ENCODE results near the gene RAB40C.

RAB40C gene

GRCh38 chr16:589658-590187 lies at the start of gene RAB40C:
TSS of gene RAB40C (plus strand) at chr16:590066. CDS start at chr16:590292, 226 bp downstream.
- peak; percentile 99 for DNase-seq

DNA sequence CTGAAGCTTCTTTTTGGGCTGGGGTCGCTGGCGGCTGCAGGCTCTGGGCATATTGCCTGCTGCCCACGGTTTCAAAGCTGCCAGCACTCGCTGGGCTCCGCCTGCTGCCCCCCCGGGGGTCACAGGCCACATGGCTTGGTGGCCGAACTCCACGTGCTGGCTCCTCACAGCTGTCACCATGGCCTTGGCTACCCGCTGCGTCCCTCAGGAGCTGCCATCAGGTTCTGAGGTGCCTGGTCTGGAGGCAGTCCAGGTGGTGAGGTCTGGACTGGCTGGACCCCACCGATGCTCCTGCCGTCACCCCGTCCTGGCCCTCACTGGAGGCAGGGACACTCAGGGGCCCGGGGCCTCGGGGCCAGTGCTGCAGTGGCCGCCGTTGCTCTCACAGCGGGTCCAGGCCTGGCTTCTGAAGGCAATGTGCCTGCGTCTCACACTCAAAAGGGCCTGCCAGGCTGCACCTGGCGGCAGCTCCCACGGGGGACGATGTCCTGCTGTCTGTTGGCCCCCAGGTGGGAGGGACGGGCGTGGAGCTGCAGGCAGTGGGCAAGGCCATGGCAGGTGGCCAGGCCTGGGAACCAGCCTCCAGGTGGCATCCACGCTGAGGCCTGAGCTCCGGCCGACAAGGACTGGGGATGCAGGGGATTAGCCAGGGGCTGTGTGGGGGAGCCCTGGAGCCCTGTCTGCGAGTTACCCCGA lies 49.1 kb upstream of the RAB40C start:
- no peak for DNase-seq

DNA sequence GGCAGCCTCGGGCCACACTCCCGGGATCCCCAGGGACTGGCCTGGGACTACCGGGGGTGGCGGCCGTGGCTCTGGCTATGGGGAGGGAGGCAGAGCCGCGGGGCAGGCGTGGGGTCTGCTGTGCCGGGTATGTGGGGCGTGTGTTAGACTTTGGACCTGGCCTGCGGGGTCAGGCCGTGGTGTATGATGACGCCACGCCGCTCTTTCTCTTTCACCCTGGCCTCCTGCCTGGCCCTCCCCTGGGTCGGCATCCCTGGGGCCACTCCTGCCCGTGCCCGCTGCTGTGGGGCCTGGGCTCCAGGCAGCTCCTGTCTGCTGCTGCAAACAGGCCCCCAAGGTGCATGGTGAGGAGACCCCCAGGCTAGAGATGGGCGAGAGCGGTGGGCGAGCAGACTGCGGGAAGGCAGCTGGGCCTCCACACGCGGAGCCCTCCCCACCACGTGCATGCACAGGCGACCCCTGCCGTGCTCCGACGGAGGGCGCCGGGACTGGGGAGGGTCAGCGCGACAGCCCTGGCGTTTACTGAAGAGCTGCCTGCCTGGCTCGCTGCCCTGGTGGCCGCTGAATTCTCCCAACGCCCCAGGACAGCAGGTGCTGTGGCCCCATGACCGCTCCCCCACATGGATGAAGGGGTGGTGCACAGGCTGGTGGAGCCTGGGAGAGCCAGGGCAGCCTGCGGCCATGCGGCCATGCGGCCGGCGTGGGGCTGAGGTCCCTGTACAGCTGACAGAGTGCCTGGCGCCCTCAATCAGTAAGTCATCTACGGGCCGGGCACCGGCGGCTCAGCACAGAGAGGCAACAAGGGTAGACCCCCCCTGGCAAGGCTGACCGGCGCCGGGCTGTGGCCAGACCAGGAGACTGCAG lies 46.3 kb upstream of the RAB40C start:
- DNase-seq: no peak

DNA sequence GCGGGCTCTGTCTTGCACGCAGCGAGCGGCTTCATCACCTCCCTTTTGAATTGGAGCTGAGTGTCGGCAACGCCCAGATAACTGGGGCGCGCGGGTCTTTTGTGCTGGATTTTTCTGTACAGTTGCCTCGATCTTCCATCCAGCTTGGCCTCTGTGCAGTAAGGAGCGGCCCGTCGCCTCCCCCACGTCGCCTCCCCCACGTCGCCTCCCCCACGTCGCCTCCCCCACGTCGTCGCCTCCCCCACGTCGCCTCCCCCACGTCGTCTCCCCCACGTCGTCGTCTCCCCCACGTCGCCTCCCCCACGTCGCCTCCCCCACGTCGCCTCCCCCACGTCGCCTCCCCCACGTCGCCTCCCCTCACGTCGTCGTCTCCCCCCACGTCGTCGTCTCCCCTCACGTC lies 45.3 kb upstream of the RAB40C start:
- no peak for DNase-seq

DNA sequence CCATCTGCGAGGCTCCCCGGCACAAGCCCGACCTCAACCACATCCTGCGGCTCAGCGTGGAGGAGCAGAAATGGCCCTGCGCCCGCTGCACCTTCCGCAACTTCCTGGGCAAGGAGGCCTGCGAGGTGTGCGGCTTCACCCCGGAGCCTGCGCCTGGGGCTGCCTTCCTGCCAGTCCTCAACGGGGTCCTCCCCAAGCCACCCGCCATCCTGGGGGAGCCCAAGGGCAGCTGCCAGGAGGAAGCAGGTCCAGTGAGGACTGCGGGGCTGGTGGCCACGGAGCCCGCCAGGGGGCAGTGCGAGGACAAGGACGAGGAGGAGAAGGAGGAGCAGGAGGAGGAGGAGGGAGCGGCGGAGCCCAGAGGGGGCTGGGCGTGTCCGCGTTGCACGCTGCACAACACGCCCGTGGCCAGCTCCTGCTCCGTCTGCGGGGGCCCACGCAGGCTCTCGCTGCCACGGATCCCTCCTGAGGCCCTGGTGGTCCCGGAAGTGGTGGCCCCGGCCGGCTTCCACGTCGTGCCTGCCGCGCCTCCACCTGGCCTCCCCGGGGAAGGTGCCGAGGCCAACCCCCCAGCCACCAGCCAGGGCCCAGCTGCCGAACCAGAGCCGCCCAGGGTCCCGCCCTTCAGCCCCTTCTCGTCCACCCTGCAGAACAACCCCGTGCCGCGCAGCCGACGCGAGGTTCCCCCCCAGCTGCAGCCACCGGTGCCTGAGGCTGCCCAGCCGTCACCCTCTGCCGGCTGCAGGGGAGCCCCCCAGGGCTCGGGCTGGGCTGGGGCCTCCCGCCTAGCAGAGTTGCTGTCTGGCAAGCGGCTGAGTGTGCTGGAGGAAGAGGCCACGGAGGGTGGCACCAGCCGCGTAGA lies 42.7 kb upstream of the RAB40C start:
- DNase-seq: peak; percentile 50

GRCh38 chr16:548586-548985 lies 41.3 kb upstream of the RAB40C start:
- no peak for DNase-seq

DNA sequence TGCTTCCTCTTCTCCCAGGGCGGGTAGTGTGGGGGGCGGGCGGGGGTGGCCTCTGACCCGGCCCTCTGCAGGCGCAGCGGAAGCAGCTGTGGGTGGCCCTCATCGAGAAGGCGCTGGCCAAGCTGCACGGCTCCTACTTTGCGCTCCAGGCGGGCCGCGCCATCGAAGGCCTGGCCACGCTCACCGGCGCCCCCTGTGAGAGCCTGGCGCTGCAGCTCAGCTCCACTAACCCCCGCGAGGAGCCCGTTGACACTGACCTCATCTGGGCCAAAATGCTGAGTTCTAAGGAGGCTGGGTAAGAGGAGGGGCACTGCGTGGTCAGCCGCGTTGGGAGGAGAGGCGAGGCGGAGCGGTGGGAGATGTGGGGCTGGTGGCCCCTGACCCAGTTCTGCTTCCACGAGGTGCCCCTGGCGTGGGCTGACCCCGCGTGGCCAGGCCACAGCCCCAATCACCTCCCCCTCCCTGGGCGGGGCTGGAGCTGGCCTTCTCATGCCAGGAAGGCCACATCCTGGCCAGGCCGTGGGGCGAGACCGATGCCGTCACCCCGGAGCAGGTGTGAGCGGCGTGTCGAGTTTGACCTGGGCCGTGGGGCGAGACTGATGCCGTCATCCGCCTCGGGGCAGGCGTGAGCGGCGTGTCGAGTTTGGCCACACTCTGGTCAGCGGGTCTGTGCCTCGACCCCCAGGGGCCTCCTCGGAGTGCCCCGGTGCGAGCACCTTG lies 40.2 kb upstream of the RAB40C start:
- no peak for DNase-seq

DNA sequence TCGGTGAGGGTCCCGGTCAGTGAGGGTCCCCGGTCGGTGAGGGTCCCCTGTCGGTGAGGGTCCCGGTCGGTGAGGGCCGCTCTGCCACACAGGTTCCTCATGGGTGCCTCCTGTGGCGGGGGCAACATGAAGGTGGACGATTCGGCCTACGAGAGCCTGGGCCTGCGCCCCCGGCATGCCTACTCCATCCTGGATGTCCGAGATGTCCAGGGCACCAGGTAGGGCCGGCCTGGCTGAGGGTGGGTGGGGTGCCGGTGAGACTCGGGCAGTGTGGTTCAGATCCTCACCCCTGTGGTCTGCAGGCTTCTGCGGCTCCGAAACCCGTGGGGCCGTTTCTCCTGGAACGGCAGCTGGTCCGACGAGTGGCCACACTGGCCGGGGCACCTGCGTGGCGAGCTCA lies 38.7 kb upstream of the RAB40C start:
- no peak for DNase-seq

DNA sequence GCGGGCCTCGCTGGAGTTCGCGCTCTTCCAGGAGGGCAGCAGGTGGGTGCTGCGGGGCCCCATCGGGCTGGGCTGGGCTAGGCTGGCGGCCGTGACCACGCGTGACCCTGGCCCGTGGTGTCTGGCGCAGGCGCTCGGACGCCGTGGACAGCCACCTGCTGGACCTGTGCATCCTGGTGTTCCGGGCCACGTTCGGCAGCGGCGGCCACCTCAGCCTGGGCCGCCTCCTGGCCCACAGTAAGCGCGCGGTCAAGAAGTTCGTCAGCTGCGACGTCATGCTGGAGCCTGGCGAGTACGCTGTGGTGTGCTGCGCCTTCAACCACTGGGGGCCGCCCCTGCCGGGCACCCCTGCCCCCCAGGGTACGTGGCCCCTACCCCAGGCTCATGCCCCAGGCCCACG lies 37.7 kb upstream of the RAB40C start:
- no peak for DNase-seq

- no peak for DNase-seq
Measured at GRCh38 chr16:553601-554296, 36.1 kb upstream of the RAB40C start.

DNA sequence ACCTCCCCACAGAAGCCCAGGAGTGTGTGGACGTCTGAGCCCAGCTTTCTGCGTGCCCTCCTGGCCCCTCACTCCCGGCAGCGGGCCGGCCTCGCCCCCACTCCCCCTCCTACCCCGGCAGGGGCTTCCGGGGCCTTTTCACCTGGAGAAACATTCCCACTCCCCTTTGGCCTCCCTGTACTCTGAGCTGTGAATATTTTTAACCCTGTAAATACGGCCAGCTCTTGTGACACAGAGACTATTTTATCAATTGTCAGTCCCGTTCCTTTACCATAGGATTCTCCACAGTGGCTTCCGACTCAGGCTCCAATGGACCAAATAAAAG lies 35.6 kb upstream of the RAB40C start:
- no peak for DNase-seq

DNA sequence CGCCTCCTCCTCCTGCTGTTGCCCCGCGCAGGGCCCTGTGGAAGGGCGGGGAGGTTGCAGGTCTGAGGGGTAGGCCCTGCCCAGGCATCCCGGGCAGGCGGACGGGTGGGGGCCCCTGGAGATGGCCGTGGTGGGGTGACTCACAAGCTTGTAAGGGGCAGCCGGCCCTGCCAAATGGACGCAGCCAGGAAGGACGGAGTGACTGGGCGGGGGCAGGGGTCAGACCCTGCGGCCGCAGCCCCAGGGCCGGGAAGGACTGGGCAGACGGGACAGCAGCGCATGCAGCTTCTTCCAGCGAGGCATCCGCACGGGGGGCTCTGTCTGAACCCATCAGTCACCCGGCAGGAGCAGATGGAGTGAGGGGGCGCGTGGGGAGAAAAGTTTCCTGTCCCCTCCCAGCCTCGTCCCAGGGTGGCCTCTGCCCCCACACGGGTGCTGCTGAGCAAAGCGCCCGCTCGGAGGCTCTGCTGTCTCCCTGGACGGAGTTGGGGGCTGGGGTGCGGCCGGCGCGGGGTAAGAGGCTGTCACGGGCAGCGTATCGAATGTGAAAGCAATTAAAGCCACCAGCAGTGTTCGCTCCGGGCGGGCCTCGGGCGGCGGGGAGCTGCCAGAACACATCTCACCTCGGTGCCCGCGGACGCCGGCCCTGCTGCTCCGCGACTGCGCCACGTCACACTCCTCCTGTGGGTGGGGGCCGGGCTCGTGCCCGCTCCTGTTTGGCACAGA lies 35.1 kb upstream of the RAB40C start:
- DNase-seq: no peak

DNA sequence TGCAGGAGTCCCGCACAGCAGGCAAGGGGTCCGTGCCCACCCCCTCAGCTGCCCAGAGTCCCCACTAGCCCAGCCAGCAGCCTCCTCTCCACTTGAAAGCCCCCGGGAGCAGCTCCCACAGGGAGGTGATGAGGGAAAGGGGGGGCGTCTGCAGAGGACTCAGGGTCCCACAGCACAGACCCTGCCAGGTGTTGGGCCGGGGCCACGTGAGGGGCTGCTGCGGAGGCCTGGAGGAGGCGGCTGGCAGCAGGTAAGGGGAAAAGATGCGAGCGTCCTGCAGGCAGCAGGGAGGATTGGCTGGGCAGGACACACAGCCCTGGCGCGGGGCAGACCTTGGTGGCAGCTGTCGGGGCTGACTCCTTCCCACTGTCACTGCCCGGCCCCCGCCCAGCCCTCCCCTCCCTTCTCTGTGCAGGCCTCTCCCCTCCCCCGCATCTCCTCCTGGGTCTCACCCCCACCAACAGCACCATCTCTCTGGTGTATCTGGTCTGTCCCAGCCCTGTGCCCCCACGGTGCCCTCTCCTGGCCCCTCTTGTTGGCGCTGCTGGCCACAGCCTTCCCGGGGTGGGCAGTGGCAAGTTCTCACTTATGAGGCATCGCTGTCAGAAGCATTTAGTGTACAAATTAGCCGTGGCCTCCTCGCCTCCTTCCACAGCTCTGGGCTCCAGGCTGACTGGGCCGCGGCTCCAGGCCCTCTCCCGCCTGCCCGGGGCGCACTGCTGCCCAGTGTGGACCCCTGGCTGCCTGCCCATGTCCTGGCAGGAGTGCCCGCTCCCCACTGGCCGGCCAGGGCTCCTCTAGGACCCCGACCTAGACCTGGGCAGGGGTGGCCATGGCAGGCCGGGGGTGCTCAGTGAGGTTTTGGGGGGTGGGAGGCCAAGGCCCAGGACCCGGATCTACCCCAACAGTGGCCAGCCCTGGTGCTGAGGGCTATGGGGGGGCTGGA lies 34.1 kb upstream of the RAB40C start:
- no peak for DNase-seq

DNA sequence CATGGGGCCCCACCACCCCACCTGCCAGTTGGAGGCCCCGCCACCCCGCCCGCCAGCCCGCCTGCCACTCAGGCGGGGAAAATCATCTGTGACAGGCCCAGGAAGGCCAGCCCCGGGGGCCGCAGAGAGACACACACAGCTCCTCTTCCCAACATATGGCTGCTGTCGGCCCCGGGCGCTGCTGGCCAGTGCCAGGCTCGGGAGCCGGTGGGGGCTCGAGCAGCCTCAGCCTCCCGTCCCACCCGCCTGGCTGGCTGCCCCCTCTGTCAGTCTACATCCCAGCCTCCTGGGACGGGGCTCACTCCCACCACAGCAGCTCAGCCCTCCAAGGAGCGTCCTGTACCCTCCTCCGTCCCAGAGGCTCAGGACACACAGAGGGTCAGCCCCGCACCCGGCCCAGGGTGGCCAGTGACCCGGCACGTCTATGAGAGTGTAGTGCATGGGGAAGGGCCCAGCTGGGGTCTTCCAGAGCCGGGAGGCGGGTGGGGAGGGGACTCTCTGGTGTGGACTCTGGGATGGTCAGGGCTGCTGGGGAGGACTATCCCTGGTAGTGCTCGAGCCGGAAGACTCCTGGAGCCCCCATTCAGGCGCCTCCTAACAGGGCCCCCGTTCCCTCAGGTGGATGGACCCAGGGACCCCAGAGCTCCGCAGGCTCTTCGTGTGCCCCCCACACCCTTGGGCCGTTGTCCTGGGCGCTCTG lies 33.2 kb upstream of the RAB40C start:
- no peak for DNase-seq

DNA sequence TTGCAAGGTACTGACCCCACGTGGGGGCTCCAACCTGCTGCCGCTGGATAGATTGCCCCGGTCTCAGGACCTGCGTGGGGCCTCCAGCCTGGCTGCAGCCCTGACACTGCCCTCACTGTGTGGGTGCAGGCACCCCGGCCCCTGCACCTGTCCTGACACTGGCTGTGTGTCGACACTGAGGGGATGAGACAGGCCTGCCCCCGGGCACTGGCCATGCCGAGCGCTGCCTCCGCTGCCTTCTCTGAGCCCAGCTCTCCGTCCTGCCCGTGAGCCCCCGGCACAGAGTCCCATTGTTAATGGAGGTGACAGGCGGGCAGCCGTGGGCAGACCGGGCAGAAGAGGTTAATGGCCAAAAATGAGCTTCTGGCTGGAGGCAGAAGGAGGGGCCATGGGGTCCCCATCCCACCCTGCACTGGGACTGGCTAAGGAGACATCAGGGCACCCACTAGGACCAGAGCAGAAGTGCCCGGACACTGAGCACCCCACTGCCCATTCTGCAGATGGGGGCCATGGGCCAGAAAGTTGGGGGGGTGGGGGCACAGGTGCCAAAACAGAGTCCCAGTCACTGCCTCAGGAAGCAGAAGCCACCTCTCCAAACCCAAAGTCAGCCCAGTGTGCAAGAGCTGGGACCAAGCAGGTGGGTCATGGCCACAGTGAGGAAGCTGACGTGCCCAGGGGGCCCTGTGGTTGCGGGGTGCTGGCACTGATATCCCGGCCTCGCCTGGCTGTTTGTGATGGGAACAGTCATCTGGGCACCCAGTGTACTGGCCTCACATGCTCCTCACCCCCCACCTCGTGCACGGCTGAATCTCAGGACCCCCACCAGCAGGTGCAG lies 32.2 kb upstream of the RAB40C start:
- no peak for DNase-seq

DNA sequence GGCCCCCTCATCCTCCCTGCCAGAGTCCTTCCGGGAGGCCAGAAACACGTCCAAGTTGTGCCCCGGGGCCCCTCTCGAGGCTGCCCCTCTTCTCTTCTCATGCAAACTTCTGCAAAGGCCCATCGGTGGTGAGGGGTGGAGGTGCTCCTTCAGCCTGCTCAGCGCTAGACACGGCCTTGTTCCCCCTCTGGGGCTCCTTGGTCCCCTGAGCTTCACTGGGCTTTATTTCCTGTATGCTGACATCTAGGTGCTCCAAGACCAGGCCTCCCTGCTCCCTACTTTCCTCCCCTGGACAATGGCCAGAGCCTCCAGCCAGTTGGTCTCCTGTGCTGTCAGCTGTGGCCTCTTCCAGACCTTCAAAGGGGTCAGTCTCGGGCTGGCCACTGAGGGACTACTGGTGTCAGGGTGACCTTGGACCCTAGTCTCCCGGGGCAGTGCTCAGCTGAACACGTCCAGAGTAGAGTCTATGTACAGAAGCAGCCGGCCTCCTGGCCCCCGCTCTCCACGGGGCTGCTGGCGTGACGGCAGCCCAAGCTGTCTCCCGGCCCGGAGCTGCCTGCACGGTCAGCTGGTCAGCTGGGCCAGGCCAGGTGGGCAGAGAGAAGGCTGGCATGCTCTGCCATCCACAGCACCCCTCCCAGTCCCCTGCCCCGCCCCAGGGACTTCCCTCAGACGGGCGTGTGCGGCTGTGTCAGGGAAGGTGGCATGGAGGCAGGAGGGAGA lies 31.4 kb upstream of the RAB40C start:
- no peak for DNase-seq

DNA sequence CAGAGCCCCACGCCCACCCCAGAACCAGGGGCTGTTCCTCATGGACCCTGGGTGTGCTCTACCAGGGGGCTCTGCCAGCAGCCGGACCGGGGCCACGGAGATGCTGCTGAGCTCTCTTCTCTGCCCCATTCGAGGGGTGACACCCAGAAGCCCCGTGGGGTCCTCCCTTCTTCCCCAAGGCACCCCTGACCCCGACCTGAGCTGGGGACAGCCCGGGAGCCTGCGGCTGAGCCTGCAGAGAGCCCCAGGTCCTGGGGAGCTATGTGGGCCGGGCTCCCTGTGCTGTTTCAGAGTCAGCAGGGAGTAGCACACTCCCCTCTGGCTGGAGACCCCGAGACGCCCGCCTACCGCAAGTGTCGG lies 30.9 kb upstream of the RAB40C start:
- no peak for DNase-seq
